GM12878 (cell line): Measurements from ENCODE around the gene FUT6.

ENCODE experiments used
- EP300 ChIP-seq, 2 experiments: fragments of 150-350 bp in 1 of 2; IDR thresholded peaks; 2 replicates each; pipeline ENCODE4 v1.6.1; 2011 to 2012; ENCODE audit warnings: low read depth in 2 of 2, low read length in 2 of 2, borderline replicate concordance in 1 of 2, improper control_type of control experiment in 1 of 2, inconsistent platforms in 1 of 2; ENCODE audit not compliant: control insufficient read depth in 1 of 2
- KDM1A ChIP-seq: fragments of 200-600 bp; sonication (generic); IDR thresholded peaks from 2 replicates; pipeline ENCODE4 v1.6.1; 2016; ENCODE audit warnings: borderline replicate concordance
- POLR2A ChIP-seq: IDR thresholded peaks from 2 replicates; pipeline ENCODE4 v1.6.1; 2011; ENCODE audit warnings: low read depth, mild to moderate bottlenecking, low read length

GRCh38 chr19:5850189-5850588 is 10.7 kb upstream of the FUT6 start:
- TF ChIP-seq EP300 (IDR thresholded peaks at IDR 0.05; ENCODE audit: borderline replicate concordance in 1 of 2, control insufficient read depth in 1 of 2, low read depth in 2 of 2, low read length in 2 of 2) (no peak), KDM1A (no peak), POLR2A (no peak)
